BLaER1 treated with 17β-estradiol and CSF1 and Interleukin-3, amounts not matched to agents 10 nM and 100 nM (cell line): ENCODE measurements around the gene DYNC1LI1.
"Not testable (repeated sequence)": the region's sequence is repeated elsewhere in the genome, so short reads cannot be mapped to it uniquely, and the experiment has no call there.

Experiments
- H3K27ac ChIP-seq, 11 experiments: shearing (Covaris generic); formaldehyde crosslinking; 2 replicates each; pipeline ENCODE4 v1.8.1; 2022
- H3K27me3 ChIP-seq, 11 experiments: shearing (Covaris generic); formaldehyde crosslinking; 2 replicates each; pipeline ENCODE4 v1.8.1; 2022
- H3K36me3 ChIP-seq, 11 experiments: shearing (Covaris generic); formaldehyde crosslinking; 2 replicates each; pipeline ENCODE4 v1.8.1; 2022
- H3K4me1 ChIP-seq, 10 experiments: shearing (Covaris generic); formaldehyde crosslinking; 2 replicates each; pipeline ENCODE4 v1.8.1; 2022
- H3K4me2 ChIP-seq, 11 experiments: shearing (Covaris generic); formaldehyde crosslinking; 2 replicates each; pipeline ENCODE4 v1.8.1; 2022
- H3K4me3 ChIP-seq, 10 experiments: shearing (Covaris generic); formaldehyde crosslinking; 2 replicates each; pipeline ENCODE4 v1.8.1; 2022
- H3K9ac ChIP-seq, 11 experiments: shearing (Covaris generic); formaldehyde crosslinking; 2 replicates each; pipeline ENCODE4 v1.8.1; 2022
- H3K9me3 ChIP-seq, 11 experiments: shearing (Covaris generic); formaldehyde crosslinking; replicated peaks in 1 of 11; 2 replicates each; pipeline ENCODE4 v1.8.1; 2022
- H4K20me1 ChIP-seq, 11 experiments: shearing (Covaris generic); formaldehyde crosslinking; 2 replicates each; pipeline ENCODE4 v1.8.1; 2022
- Cebpa-rat ChIP-seq, 11 experiments: shearing (Covaris generic); IDR thresholded peaks; 2 replicates each; pipeline ENCODE4 v1.8.1; 2022

DYNC1LI1 gene

GRCh38 chr3:32592011-32592410, 21.4 kb upstream of the DYNC1LI1 start:
- H3K4me3 ChIP-seq, result no peak overlapping the region
- no peaks in the 10 kb centered on the region for H4K20me1 ChIP-seq
- no peaks in the 10 kb centered on the region for H3K27me3 ChIP-seq
- no peaks in the 10 kb centered on the region for H3K9me3 ChIP-seq
- TF ChIP-seq Cebpa-rat (IDR thresholded peaks at IDR 0.05), result no peak
- no peak overlapping the region for H3K27ac ChIP-seq
- H3K9ac ChIP-seq, result no peak overlapping the region
- H3K4me2 ChIP-seq, result 0 out of 22 replicates have a peak overlapping the region, but pooled peaks of 1 of the 11 experiments have one; percentile 7
- no peaks in the 10 kb centered on the region for H3K36me3 ChIP-seq
- H3K4me1 ChIP-seq, result peaks cover 0 to 17% (median 7%) of the 10 kb centered on the region in 10 experiments; a peak in 11 of 20 replicates

- TF ChIP-seq Cebpa-rat (IDR thresholded peaks at IDR 0.05), result no peak
- no peaks in the 10 kb centered on the region for H3K36me3 ChIP-seq
These were observed 20.5 kb upstream of the DYNC1LI1 start for GRCh38 chr3:32591186-32591585.

GRCh38 chr3:32586356-32586755, 15.7 kb upstream of the DYNC1LI1 start:
- Histone ChIP-seq H3K4me2 (no peak overlapping the region), H3K4me1 (no peaks in the 10 kb centered on the region)
- no peak for TF ChIP-seq Cebpa-rat (IDR thresholded peaks at IDR 0.05)

More at GRCh38 chr3:32591186-32591585, 20.5 kb upstream of the DYNC1LI1 start:
- Histone ChIP-seq H3K27ac (no peak overlapping the region), H3K4me2 (no peak overlapping the region), H3K4me3 (no peak overlapping the region), H3K27me3 (no peaks in the 10 kb centered on the region), H3K4me1 (peaks cover 0 to 17% (median 7%) of the 10 kb centered on the region in 10 experiments; a peak in 11 of 20 replicates), H3K9me3 (no peaks in the 10 kb centered on the region), H3K9ac (no peak overlapping the region), H4K20me1 (no peaks in the 10 kb centered on the region)

GRCh38 chr3:32584660-32585059, 14.0 kb upstream of the DYNC1LI1 start:
- no peak overlapping the region for H3K9ac ChIP-seq
- H4K20me1 ChIP-seq, result no peaks in the 10 kb centered on the region
- no peak overlapping the region for H3K27ac ChIP-seq
- no peaks in the 10 kb centered on the region for H3K36me3 ChIP-seq
- H3K4me1 ChIP-seq, result no peaks in the 10 kb centered on the region
- no peak overlapping the region for H3K4me2 ChIP-seq
- no peak overlapping the region for H3K4me3 ChIP-seq
- TF ChIP-seq Cebpa-rat (IDR thresholded peaks at IDR 0.05), result no peak
- H3K9me3 ChIP-seq, result peaks cover 0 to 3% (median 1%) of the 10 kb centered on the region in 11 experiments; a peak in 8 of 22 replicates
- H3K27me3 ChIP-seq, result no peaks in the 10 kb centered on the region

More at GRCh38 chr3:32586356-32586755, 15.7 kb upstream of the DYNC1LI1 start:
- Histone ChIP-seq H3K27ac (no peak overlapping the region), H3K27me3 (no peaks in the 10 kb centered on the region), H3K4me3 (no peak overlapping the region), H3K9ac (no peak overlapping the region), H3K36me3 (no peaks in the 10 kb centered on the region), H4K20me1 (no peaks in the 10 kb centered on the region), H3K9me3 (no peaks in the 10 kb centered on the region)

GRCh38 chr3:32583708-32584107, 13.1 kb upstream of the DYNC1LI1 start:
- Histone ChIP-seq H3K27ac (no peak overlapping the region), H3K4me1 (peaks cover 0 to 5% (median under 1%) of the 10 kb centered on the region in 10 experiments; a peak in 9 of 20 replicates), H3K9me3 (peaks cover 0 to 12% (median 7%) of the 10 kb centered on the region in 11 experiments; a peak in 10 of 22 replicates), H3K9ac (no peak overlapping the region), H3K4me3 (no peak overlapping the region), H4K20me1 (no peaks in the 10 kb centered on the region), H3K4me2 (no peak overlapping the region), H3K36me3 (no peaks in the 10 kb centered on the region), H3K27me3 (no peaks in the 10 kb centered on the region)
- no peak for TF ChIP-seq Cebpa-rat (IDR thresholded peaks at IDR 0.05)

GRCh38 chr3:32578669-32579068, 8.0 kb upstream of the DYNC1LI1 start:
- H3K4me2 ChIP-seq, result peak overlapping the region in 7 of 11 experiments; percentile 53 to 89 (median 81); a peak in 13 of 22 replicates
- H3K4me1 ChIP-seq, result peaks cover 7 to 54% (median 26%) of the 10 kb centered on the region in 10 experiments
- H4K20me1 ChIP-seq, H3K36me3 ChIP-seq, H3K27me3 ChIP-seq, H3K4me3 ChIP-seq: not testable (repeated sequence)
- peak overlapping the region in 5 of 11 experiments; percentile 53 to 89 (median 76); a peak in 9 of 22 replicates for H3K27ac ChIP-seq
- peak overlapping the region in 4 of 11 experiments; percentile 56 to 71 (median 64); a peak in 3 of 22 replicates for H3K9ac ChIP-seq
- H3K9me3 ChIP-seq, result peaks cover 0 to 15% (median 7%) of the 10 kb centered on the region in 11 experiments; a peak in 10 of 22 replicates

GRCh38 chr3:32577581-32578556, 7.2 kb upstream of the DYNC1LI1 start:
- Histone ChIP-seq H3K36me3 (no peaks in the 10 kb centered on the region), H3K27ac (peak overlapping the region in 7 of 11 experiments; percentile 24 to 89 (median 72); a peak in 13 of 22 replicates), H3K9ac (peak overlapping the region in 6 of 11 experiments; percentile 11 to 71 (median 58); a peak in 10 of 22 replicates), H3K4me2 (peak overlapping the region; percentile 21 to 89 (median 61); a peak in 21 of 22 replicates), H3K4me1 (peaks cover 7 to 62% (median 33%) of the 10 kb centered on the region in 10 experiments), H3K9me3 (peaks cover 0 to 15% (median 7%) of the 10 kb centered on the region in 11 experiments; a peak in 10 of 22 replicates), H3K27me3 (no peaks in the 10 kb centered on the region), H4K20me1 (no peaks in the 10 kb centered on the region), H3K4me3 (peak overlapping the region in 3 of 10 experiments; percentile 15 to 38 (median 36); a peak in 5 of 20 replicates)
- TF ChIP-seq Cebpa-rat (IDR thresholded peaks at IDR 0.05), result no peak

GRCh38 chr3:32577174-32577573, 6.5 kb upstream of the DYNC1LI1 start:
- Histone ChIP-seq H3K9me3 (peaks cover 0 to 15% (median 7%) of the 10 kb centered on the region in 11 experiments; a peak in 10 of 22 replicates), H3K4me1 (peaks cover 7 to 69% (median 38%) of the 10 kb centered on the region in 10 experiments), H3K27me3 (no peaks in the 10 kb centered on the region), H3K27ac (peak overlapping the region in 7 of 11 experiments; percentile 24 to 89 (median 72); a peak in 12 of 22 replicates), H3K9ac (peak overlapping the region in 6 of 11 experiments; percentile 11 to 71 (median 58); a peak in 10 of 22 replicates), H3K4me2 (peak overlapping the region; percentile 21 to 89 (median 61); a peak in 19 of 22 replicates), H3K36me3 (no peaks in the 10 kb centered on the region), H3K4me3 (peak overlapping the region in 3 of 10 experiments; percentile 15 to 38 (median 36); a peak in 5 of 20 replicates), H4K20me1 (no peaks in the 10 kb centered on the region)
- TF ChIP-seq Cebpa-rat (IDR thresholded peaks at IDR 0.05), result no peak
